Keratinocyte (primary cell): ENCODE data around the gene ST8SIA1.

Source experiments
- EZH2 ChIP-seq: IDR thresholded peaks from one replicate; pipeline ENCODE4 v1.6.1; 2012; ENCODE audit warnings: inconsistent platforms, mild to moderate bottlenecking, low read length, moderate library complexity
- TF ChIP-seq, protein P1 (sequence below), 3 experiments: IDR thresholded peaks in 1 of 3; conservative IDR thresholded peaks in 1 of 3; optimal IDR thresholded peaks in 1 of 3; 2 replicates in 2 of 3; 3 replicates in 1 of 3; pipeline versions ENCODE3 to v1.5.1; 2011; ENCODE audit warnings: low read length in 3 of 3, mild to moderate bottlenecking in 3 of 3, moderate library complexity in 2 of 3, control low read depth in 1 of 3, inconsistent platforms in 1 of 3; ENCODE audit not compliant: insufficient read depth in 2 of 3; ENCODE audit errors: extremely low read depth in 1 of 3

DNA sequence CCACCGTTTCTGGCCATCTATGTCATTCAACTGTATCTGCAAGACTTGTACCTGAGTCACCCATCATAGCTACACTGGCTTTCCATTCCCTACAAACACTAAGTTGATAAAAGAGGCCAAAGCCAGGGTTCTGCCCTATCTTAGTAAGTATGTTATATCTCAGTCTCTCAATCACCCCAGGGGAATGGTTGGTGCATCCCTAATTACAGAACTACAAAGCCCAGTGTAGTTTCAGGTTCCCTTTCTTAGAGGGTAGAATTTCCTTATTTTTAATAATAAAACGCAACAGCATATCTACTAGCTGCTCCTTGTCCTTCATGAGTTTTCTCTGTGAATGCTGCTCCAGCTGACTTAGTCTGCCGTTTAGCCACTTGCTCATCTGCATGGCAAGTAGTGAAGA is 57.6 kb downstream of the ST8SIA1 start:
- TF ChIP-seq, protein P1, sequence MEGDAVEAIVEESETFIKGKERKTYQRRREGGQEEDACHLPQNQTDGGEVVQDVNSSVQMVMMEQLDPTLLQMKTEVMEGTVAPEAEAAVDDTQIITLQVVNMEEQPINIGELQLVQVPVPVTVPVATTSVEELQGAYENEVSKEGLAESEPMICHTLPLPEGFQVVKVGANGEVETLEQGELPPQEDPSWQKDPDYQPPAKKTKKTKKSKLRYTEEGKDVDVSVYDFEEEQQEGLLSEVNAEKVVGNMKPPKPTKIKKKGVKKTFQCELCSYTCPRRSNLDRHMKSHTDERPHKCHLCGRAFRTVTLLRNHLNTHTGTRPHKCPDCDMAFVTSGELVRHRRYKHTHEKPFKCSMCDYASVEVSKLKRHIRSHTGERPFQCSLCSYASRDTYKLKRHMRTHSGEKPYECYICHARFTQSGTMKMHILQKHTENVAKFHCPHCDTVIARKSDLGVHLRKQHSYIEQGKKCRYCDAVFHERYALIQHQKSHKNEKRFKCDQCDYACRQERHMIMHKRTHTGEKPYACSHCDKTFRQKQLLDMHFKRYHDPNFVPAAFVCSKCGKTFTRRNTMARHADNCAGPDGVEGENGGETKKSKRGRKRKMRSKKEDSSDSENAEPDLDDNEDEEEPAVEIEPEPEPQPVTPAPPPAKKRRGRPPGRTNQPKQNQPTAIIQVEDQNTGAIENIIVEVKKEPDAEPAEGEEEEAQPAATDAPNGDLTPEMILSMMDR (optimal IDR thresholded peaks at IDR 0.05 in 1 of 3, IDR thresholded peaks at IDR 0.05 in 1 of 3, conservative IDR thresholded peaks at IDR 0.05 in 1 of 3; ENCODE audit: extremely low read depth in 1 of 3, insufficient read depth in 2 of 3, low read length in 3 of 3), result no peak
- no peak for TF ChIP-seq EZH2
